Measurements from ENCODE around the gene DENND6B. TPM values are rescaled to one million over a fixed set of nuclear protein-coding genes. Genes with fewer than 3 reads are reported as not detected.
"Not testable (repeated sequence)": the region's sequence is repeated elsewhere in the genome, so short reads cannot be mapped to it uniquely, and the experiment has no call there.

The DENND6B gene
- polyA plus RNA-seq, 3 donors: 9.0 to 12.0 (median 11.2) TPM

- DNase-seq (ENCODE audit: low read depth in 3 of 3, low spot score in 2 of 3): no peak
Measured at GRCh38 chr22:50274771-50275170, 52.0 kb downstream of the DENND6B start.

DNA sequence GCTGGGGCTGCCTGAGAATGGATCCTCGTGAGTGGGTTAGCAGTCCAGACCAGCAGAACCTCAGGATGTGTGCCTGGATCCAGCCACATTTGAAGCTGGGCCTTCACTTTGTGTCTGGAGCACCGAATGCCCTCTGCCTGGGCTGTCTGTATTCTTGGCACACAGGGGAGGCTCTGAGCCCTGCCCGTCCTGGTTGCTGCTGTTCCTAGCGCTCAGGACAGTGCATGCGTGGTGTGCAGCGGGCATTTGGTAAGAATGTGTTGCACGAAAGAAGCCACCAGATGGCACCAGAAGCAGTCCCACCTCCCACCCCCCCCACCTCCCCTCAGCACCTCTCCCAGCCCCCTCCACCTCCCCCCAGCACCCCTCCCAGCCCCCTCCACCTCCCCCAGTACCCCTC, 52.5 kb downstream of the DENND6B start:
- DNase-seq (ENCODE audit: low read depth in 3 of 3, low spot score in 2 of 3): no peak

GRCh38 chr22:50273781-50274180, 53.0 kb downstream of the DENND6B start:
- not testable (repeated sequence) for DNase-seq (ENCODE audit: low read depth in 3 of 3, low spot score in 2 of 3)

- not testable (repeated sequence) for DNase-seq (ENCODE audit: low read depth in 3 of 3, low spot score in 2 of 3)
Measured at GRCh38 chr22:50273352-50273751, 53.5 kb downstream of the DENND6B start.

GRCh38 chr22:50272044-50272802, 54.6 kb downstream of the DENND6B start:
- no peak for DNase-seq (ENCODE audit: low read depth in 3 of 3, low spot score in 2 of 3)

DNA sequence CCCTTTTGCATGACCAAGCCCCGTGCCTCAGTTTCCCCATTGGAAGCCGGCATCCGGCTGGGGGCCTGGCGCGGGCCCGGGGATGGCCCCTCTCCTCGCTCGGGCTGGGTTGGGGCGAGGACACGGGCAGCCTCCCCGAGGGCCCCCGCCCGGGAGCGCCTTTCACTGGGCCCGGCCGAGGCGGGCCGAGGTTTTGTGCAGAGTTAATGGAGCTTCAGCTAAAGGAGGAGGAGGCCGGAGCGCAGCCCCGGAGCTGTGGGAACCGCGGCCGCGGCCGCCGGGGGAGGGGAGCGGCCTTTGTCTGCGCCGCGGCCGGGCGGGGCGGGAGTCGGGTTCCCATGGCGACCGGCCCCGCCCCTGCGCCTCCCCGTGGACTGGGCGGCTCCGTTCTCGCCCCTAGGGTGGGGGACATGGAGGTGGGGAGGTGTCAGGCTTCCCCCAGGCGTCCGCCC, 55.3 kb downstream of the DENND6B start:
- DNase-seq (ENCODE audit: low read depth in 3 of 3, low spot score in 2 of 3): no peak

- peak in 1 of 3 donors; percentile 66 for DNase-seq (ENCODE audit: low read depth in 3 of 3, low spot score in 2 of 3)
Measured at GRCh38 chr22:50270666-50271394, 56.0 kb downstream of the DENND6B start.

DNA sequence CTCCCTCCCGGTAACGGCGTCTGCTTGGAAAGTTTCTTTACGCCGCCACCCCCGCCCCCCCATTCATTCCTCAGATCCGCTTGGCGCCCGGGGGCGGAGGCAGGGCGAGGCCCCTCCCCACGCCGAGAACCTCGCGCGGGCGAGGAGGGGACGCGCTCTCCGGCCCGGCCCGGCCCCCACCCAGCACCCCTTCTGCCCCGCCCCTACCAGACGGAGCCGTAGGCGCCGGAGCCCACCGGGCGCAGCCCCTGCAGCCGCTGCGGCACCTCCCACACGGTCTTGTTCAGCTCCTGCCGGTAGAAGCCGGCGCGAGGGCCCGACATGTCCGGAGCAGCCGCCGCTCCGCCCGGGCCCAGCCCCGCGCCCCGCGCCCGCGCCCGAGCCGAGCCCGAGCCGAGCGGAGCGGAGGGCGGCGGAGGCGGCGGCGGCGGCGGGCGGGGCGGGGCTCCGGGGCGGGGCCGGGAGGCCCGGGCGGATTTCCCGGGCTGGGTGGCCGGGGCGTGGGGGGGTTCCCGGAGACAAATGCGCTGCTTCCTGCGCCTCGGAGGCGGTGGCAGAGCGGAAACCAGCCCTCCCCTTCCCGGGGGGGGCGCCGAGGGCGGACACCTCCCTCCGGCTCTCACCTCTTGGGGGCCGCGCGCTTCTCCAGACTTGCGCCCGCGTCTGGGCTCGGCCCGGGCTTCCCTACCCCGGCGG, 56.7 kb downstream of the DENND6B start, which contains the start of gene MAPK11:
TSS of gene MAPK11 (minus strand) at position 411 of the 696 bp plus-strand sequence. CDS start at position 323, 88 bp downstream.
- no peak for DNase-seq (ENCODE audit: low read depth in 3 of 3, low spot score in 2 of 3)

GRCh38 chr22:50269573-50269969, 57.2 kb downstream of the DENND6B start:
- DNase-seq (ENCODE audit: low read depth in 3 of 3, low spot score in 2 of 3): no peak

DNA sequence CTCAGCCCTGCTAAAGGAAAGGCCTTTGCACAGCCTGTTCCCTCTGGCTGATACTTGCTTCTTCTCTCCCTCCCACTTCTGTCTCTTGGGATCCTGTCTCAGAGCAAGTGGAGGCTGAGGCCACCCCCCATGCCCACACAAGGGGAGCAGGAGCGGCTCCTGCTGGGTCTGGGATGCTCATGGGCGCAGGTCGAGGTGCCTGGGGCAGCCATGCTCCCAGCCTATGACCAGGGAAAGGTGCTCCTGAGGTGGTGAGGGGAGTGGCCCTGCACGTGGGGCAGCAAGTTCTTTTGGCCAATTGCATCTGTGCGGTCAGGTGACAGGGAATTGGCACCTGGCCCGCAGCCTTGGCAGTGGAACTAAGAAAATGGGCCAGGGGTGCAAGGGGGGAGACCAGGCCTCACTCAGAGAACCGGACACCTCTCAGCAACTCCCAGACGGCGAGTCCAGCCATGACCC, 58.1 kb downstream of the DENND6B start:
- no peak for DNase-seq (ENCODE audit: low read depth in 3 of 3, low spot score in 2 of 3)

DNA sequence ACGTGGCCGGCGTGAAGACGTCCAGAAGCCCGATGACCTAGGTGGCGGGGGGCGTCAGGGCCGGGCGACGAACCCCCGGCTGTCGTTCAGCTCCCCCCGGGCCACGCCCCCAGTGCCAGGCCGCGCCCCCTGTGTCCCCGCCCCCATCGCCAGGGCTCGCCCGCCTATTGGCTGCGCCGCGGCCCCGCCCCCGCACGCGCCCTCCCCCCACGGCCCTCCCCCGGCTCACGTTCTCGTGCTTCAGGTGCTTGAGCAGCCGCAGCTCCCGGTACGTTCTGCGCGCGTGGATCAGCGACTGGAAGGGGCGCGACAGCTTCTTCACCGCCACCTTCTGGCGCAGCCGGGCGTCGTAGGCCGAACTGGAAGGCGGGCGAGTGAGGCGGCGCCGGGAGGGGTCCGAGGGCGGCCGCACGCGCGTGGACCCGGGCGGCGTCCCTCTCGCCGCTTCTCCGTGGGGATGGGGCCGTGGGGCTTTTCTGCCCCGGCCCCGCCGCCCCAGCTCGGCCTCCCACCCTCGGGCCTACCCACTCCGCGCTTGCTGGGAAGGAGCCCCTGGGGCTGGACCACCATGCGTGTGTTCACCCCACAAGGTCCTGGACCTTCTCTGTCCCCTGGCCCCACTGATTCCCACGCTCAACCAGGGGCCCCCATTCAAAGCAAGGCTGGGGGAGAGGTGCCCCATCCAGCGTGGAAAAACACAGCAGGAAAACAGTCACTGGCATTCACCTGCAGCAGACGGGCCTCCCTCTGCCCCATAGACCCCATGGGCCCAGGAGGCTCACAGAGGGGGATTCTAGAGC, 59.0 kb downstream of the DENND6B start:
- DNase-seq (ENCODE audit: low read depth in 3 of 3, low spot score in 2 of 3): no peak

- no peak for DNase-seq (ENCODE audit: low read depth in 3 of 3, low spot score in 2 of 3)
Measured at GRCh38 chr22:50266994-50267393, 59.8 kb downstream of the DENND6B start.

DNA sequence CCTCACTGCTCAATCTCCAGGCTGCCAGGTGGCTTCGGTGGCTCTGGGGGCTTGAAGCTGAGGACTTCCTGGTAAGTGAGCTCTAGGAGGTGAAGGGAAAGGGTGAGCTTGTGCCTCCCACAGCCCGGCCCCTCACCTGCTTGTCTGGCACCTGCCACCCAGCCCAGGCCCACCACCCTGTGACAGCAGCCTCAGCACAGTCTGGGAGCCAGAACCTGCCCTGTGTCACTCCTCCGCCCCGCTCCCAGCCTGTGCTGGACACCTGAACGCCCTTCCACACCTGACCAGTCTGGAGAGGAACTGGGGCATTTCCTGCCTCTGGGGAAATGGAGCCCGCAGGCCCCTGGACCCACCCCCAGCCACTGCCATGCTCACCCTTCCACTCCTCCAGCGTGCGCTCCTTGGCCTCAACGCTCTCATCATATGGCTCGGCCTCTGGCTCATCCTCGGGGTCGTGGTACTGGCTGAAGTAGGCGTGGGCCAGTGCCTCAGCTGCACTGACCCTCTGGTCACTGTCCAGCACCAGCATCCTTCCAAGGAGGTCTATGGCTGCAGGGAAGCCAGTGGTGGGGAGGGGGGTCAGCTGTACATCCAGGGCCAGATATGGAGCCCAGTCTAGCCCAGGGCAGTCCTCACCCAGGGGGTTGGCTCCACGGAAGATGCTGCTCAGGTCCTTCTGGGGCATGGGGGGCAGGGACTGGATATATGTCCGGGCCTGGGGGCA, 61.7 kb downstream of the DENND6B start:
- DNase-seq (ENCODE audit: low read depth in 3 of 3, low spot score in 2 of 3): no peak

DNA sequence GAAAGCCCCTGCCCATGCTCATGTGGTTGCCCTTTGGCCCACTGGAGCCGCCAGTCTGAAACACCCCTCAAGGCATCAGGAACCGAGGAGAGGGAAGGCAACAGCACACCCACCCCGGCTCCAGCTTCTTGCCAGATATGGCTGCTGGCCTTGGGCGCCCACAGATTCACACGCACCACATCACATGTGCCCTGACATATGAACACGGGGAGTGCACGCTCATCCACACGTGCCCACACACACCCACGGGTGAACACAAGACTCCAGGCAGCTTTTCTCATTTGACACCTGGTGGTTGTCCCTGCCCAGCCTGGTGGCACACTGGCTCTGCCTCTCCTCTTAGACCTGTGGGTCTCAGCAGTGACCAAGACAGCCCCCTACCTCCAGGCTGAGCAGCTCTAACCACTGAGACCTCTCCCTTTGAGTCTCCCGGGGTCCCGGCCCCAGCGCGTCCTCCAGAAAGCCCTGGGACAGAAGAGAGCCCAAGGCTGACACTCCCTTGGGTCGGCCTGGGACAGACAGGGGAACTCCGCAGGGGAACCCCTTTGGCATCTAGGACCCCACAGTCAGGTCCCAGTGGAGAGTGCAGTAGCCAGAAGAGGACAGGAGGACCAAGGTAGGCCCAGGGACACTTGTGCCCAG, 62.6 kb downstream of the DENND6B start:
- DNase-seq (ENCODE audit: low read depth in 3 of 3, low spot score in 2 of 3): no peak

GRCh38 chr22:50262973-50263617, 63.7 kb downstream of the DENND6B start:
- DNase-seq (ENCODE audit: low read depth in 3 of 3, low spot score in 2 of 3): no peak

DNA sequence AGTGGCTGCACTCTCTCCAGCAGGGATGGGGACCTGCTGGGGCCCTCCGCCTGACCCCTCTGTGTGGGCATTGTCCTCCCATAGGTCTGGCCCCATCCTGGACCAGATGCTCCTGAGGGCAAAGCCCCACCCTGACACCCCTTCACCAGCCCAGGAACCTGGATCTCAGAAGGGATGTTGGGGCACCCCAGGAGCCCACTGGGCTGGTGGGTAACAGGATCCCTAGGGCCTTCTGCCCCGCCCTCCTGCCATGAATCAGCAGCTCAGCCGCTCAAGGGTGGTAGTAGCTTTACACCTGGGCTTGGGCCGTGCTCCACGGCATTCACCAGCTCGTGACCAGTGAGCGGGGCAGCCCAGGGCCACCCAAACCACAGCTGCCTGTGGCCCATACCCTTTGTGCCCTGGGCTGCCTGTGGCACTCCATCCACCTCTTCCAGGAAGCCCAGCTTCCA, 64.3 kb downstream of the DENND6B start:
- DNase-seq (ENCODE audit: low read depth in 3 of 3, low spot score in 2 of 3): no peak

DNA sequence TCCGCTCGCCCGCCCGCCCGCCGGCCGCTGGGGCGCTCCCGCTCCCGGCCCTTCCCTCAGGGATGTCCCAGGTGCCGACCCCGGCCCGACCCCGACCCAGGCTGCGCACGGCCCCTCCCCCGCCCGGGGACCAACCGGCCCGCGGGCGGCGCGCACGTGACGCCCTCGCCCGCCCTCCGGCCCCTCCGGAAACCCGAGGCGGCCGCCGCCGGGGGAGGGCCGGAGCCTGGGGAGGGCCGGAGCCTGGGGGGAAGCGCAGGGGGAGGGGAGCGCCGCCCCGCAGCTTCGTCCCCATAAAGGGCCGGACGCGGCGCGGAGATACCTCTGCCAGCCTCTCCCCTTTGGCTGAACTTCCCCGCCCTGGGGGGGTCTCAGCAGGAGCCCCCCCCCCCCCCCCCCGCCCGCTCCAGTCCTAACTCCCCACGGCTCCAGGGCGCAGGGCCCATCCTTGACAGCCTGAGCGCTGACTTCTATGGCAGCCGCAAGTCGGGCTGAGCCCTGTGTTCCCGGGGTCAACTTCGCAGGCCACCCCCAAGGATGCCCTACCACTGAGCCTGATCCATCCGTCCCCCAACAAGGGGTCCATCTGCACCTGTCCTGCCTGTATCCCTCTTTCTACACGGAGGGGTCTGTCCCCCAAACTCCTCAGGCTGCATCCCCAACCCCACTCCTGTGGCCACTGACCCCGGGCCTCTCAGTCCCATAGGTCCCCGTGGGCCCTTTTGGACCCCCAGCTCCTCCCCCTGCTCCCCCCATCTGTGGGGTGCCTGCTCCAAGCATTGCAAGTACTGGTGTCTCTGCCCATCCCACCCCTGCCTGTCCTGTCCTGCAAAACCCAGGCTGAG, 65.0 kb downstream of the DENND6B start, which contains the start of gene MAPK12:
TSS of gene MAPK12 (minus strand) at position 69 of the 845 bp plus-strand sequence. CDS start 174 bp downstream, outside the sequence.
- no peak for DNase-seq (ENCODE audit: low read depth in 3 of 3, low spot score in 2 of 3)

Measured in right renal cortex interstitium (tissue), 3 donors.